ENCODE measurements around the gene RASGRF1.

The RASGRF1 gene

GRCh38 chr15:79071901-79072300, 18.7 kb downstream of the RASGRF1 start:
- H3K79me2 ChIP-seq: no peaks in the 10 kb centered on the region

DNA sequence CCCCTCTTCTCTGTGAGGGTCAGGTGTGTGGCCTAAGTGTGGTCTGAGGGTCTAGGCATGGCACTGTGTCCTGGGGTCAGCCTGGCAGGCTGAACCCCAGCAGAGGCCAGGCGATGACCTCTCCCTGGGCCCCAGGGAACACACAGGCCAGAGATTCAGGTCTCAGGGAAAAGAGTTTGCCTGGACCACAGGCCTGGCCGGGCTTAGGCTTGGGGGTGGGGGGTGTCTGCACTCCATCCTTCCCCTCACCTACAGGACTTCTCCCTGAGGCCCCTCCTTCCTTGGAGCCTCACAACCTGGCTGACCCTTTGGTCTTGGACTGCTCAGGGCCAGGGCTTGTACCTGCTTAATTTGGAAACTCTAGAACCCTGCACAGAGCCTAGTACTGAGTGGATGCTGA, 21.8 kb downstream of the RASGRF1 start:
- H3K27ac ChIP-seq: no peak overlapping the region

More at GRCh38 chr15:79071901-79072300, 18.7 kb downstream of the RASGRF1 start:
- no peaks in the 10 kb centered on the region for H3K9me3 ChIP-seq (ENCODE audit: control insufficient read depth, low read length)
- H3K9ac ChIP-seq: no peak overlapping the region
- no peak overlapping the region for H2AFZ ChIP-seq
- H3K4me1 ChIP-seq: no peaks in the 10 kb centered on the region
- no peaks in the 10 kb centered on the region for H3K27me3 ChIP-seq (ENCODE audit: control insufficient read depth, insufficient read depth, low read length)
- no peak overlapping the region for H3K4me3 ChIP-seq (ENCODE audit: low read depth, low read length)
- TF ChIP-seq CTCF (IDR thresholded peaks at IDR 0.05): no peak
- H3K4me2 ChIP-seq (ENCODE audit: low read length): no peak overlapping the region
- H3K36me3 ChIP-seq (ENCODE audit: control insufficient read depth, insufficient read depth, low read length): no peaks in the 10 kb centered on the region
- no peak overlapping the region for H3K27ac ChIP-seq

GRCh38 chr15:79067969-79068368, 22.6 kb downstream of the RASGRF1 start:
- Histone ChIP-seq H3K36me3 (ENCODE audit: control insufficient read depth, insufficient read depth, low read length) (no peaks in the 10 kb centered on the region), H3K79me2 (no peaks in the 10 kb centered on the region), H3K4me2 (ENCODE audit: low read length) (no peak overlapping the region), H3K4me1 (no peaks in the 10 kb centered on the region), H3K27ac (no peak overlapping the region), H3K9me3 (ENCODE audit: control insufficient read depth, low read length) (no peaks in the 10 kb centered on the region), H3K4me3 (ENCODE audit: low read depth, low read length) (no peak overlapping the region), H3K27me3 (ENCODE audit: control insufficient read depth, insufficient read depth, low read length) (no peaks in the 10 kb centered on the region), H3K9ac (no peak overlapping the region), H2AFZ (no peak overlapping the region)
- TF ChIP-seq CTCF (IDR thresholded peaks at IDR 0.05): no peak

More for the DNA sequence above, 21.8 kb downstream of the RASGRF1 start:
- no peak overlapping the region for H3K9ac ChIP-seq
- no peaks in the 10 kb centered on the region for H3K27me3 ChIP-seq (ENCODE audit: control insufficient read depth, insufficient read depth, low read length)
- H3K4me1 ChIP-seq: no peaks in the 10 kb centered on the region
- no peak for TF ChIP-seq CTCF (IDR thresholded peaks at IDR 0.05)
- no peak overlapping the region for H3K4me2 ChIP-seq (ENCODE audit: low read length)
- H3K9me3 ChIP-seq (ENCODE audit: control insufficient read depth, low read length): no peaks in the 10 kb centered on the region
- H3K4me3 ChIP-seq (ENCODE audit: low read depth, low read length): no peak overlapping the region
- H3K79me2 ChIP-seq: no peaks in the 10 kb centered on the region
- no peaks in the 10 kb centered on the region for H3K36me3 ChIP-seq (ENCODE audit: control insufficient read depth, insufficient read depth, low read length)
- H2AFZ ChIP-seq: no peak overlapping the region

GRCh38 chr15:79067072-79067833, 23.3 kb downstream of the RASGRF1 start:
- H3K4me3 ChIP-seq (ENCODE audit: low read depth, low read length): no peak overlapping the region
- TF ChIP-seq CTCF (IDR thresholded peaks at IDR 0.05): no peak
- H3K27ac ChIP-seq: no peak overlapping the region
- no peaks in the 10 kb centered on the region for H3K36me3 ChIP-seq (ENCODE audit: control insufficient read depth, insufficient read depth, low read length)
- H3K9ac ChIP-seq: no peak overlapping the region
- H3K27me3 ChIP-seq (ENCODE audit: control insufficient read depth, insufficient read depth, low read length): no peaks in the 10 kb centered on the region
- H3K4me1 ChIP-seq: no peaks in the 10 kb centered on the region
- H2AFZ ChIP-seq: no peak overlapping the region
- H3K4me2 ChIP-seq (ENCODE audit: low read length): no peak overlapping the region
- no peaks in the 10 kb centered on the region for H3K9me3 ChIP-seq (ENCODE audit: control insufficient read depth, low read length)
- H3K79me2 ChIP-seq: no peaks in the 10 kb centered on the region
